ENCODE data around the gene CCNA1.

The CCNA1 gene

GRCh38 chr13:36447501-36447900 lies 15.2 kb downstream of the CCNA1 start:
- H3K27me3 ChIP-seq (ENCODE audit: control insufficient read depth, insufficient read depth, low read length), result no peaks in the 10 kb centered on the region
- TF ChIP-seq CTCF (IDR thresholded peaks at IDR 0.05), result no peak

GRCh38 chr13:36450534-36450933 lies 18.2 kb downstream of the CCNA1 start:
- H3K27ac ChIP-seq, result no peak overlapping the region
- peaks cover 28% of the 10 kb centered on the region for H3K4me1 ChIP-seq
- H3K79me2 ChIP-seq, result no peaks in the 10 kb centered on the region
- no peaks in the 10 kb centered on the region for H3K36me3 ChIP-seq (ENCODE audit: control insufficient read depth, insufficient read depth, low read length)
- TF ChIP-seq CTCF (IDR thresholded peaks at IDR 0.05), result no peak
- no peaks in the 10 kb centered on the region for H3K27me3 ChIP-seq (ENCODE audit: control insufficient read depth, insufficient read depth, low read length)
- H3K9ac ChIP-seq, result no peak overlapping the region
- H2AFZ ChIP-seq, result peak overlapping the region; percentile 24
- no peak overlapping the region for H3K4me2 ChIP-seq (ENCODE audit: low read length)
- H3K9me3 ChIP-seq (ENCODE audit: control insufficient read depth, low read length), result no peaks in the 10 kb centered on the region
- no peak overlapping the region for H3K4me3 ChIP-seq (ENCODE audit: low read depth, low read length)

More at GRCh38 chr13:36447501-36447900, 15.2 kb downstream of the CCNA1 start:
- H3K4me1 ChIP-seq, result peaks cover 32% of the 10 kb centered on the region
- H3K9me3 ChIP-seq (ENCODE audit: control insufficient read depth, low read length), result no peaks in the 10 kb centered on the region
- H3K36me3 ChIP-seq (ENCODE audit: control insufficient read depth, insufficient read depth, low read length), result no peaks in the 10 kb centered on the region
- H3K9ac ChIP-seq, result no peak overlapping the region
- peak overlapping the region; percentile 91 for H3K27ac ChIP-seq
- H3K4me2 ChIP-seq (ENCODE audit: low read length), result peak overlapping the region; percentile 70
- no peaks in the 10 kb centered on the region for H3K79me2 ChIP-seq
- H3K4me3 ChIP-seq (ENCODE audit: low read depth, low read length), result peak overlapping the region; percentile 7
- peak overlapping the region; percentile 56 for H2AFZ ChIP-seq

- Histone ChIP-seq H3K4me3 (ENCODE audit: low read depth, low read length) (no peak overlapping the region), H3K4me2 (ENCODE audit: low read length) (no peak overlapping the region), H3K9me3 (ENCODE audit: control insufficient read depth, low read length) (no peaks in the 10 kb centered on the region), H3K27me3 (ENCODE audit: control insufficient read depth, insufficient read depth, low read length) (no peaks in the 10 kb centered on the region), H3K9ac (no peak overlapping the region), H2AFZ (peak overlapping the region; percentile 46), H3K27ac (no peak overlapping the region), H3K79me2 (no peaks in the 10 kb centered on the region), H3K36me3 (ENCODE audit: control insufficient read depth, insufficient read depth, low read length) (no peaks in the 10 kb centered on the region), H3K4me1 (peaks cover 11% of the 10 kb centered on the region)
- TF ChIP-seq CTCF (IDR thresholded peaks at IDR 0.05), result peak; percentile 25
Measured at GRCh38 chr13:36453516-36453915, 21.2 kb downstream of the CCNA1 start.

- TF ChIP-seq CTCF (IDR thresholded peaks at IDR 0.05), result no peak
- Histone ChIP-seq H3K27me3 (ENCODE audit: control insufficient read depth, insufficient read depth, low read length) (no peaks in the 10 kb centered on the region), H3K9ac (no peak overlapping the region), H3K27ac (no peak overlapping the region), H3K79me2 (no peaks in the 10 kb centered on the region), H3K9me3 (ENCODE audit: control insufficient read depth, low read length) (no peaks in the 10 kb centered on the region), H3K4me2 (ENCODE audit: low read length) (no peak overlapping the region), H3K4me3 (ENCODE audit: low read depth, low read length) (no peak overlapping the region), H3K36me3 (ENCODE audit: control insufficient read depth, insufficient read depth, low read length) (no peaks in the 10 kb centered on the region), H3K4me1 (peaks cover 6% of the 10 kb centered on the region), H2AFZ (no peak overlapping the region)
Measured at GRCh38 chr13:36454121-36454520, 21.8 kb downstream of the CCNA1 start.

GRCh38 chr13:36454987-36455386 lies 22.7 kb downstream of the CCNA1 start:
- H3K4me3 ChIP-seq (ENCODE audit: low read depth, low read length), result no peak overlapping the region
- H2AFZ ChIP-seq, result peak overlapping the region; percentile 49
- H3K9me3 ChIP-seq (ENCODE audit: control insufficient read depth, low read length), result no peaks in the 10 kb centered on the region
- H3K79me2 ChIP-seq, result no peaks in the 10 kb centered on the region
- TF ChIP-seq CTCF (IDR thresholded peaks at IDR 0.05), result no peak
- H3K4me2 ChIP-seq (ENCODE audit: low read length), result peak overlapping the region; percentile 21
- H3K27ac ChIP-seq, result peak overlapping the region; percentile 40
- H3K9ac ChIP-seq, result no peak overlapping the region
- H3K4me1 ChIP-seq, result peaks cover 6% of the 10 kb centered on the region
- no peaks in the 10 kb centered on the region for H3K27me3 ChIP-seq (ENCODE audit: control insufficient read depth, insufficient read depth, low read length)
- H3K36me3 ChIP-seq (ENCODE audit: control insufficient read depth, insufficient read depth, low read length), result no peaks in the 10 kb centered on the region
